Left lung (tissue), 10 donors: ENCODE results near the gene DCAF5. TPM values are rescaled to one million over a fixed set of nuclear protein-coding genes. Genes with fewer than 3 reads are reported as not detected.
"Not testable (repeated sequence)": the region's sequence is repeated elsewhere in the genome, so short reads cannot be mapped to it uniquely, and the experiment has no call there.

Experiments
- ATAC-seq: fragments of 200-7000 bp; cut with Tn5 transposase; one replicate; pipeline ENCODE4 v1.9.1; 2020; ENCODE audit warnings: moderate library complexity
- DNase-seq, 4 donors: peaks; one replicate each; pipeline ENCODE4 v3.0.0-alpha.2; 2013 to 2020
- H3K27ac ChIP-seq, 2 donors: fragments of 200-600 bp; sonication (generic) in 1 of 2; one replicate each; pipeline versions ENCODE4 v1.5.0 to v1.8.0; 2020 to 2021
- H3K27me3 ChIP-seq, 2 donors: fragments of 200-600 bp; sonication (generic) in 1 of 2; one replicate each; pipeline versions ENCODE4 v1.5.0 to v1.8.0; 2020 to 2021
- H3K36me3 ChIP-seq, 2 donors: fragments of 200-600 bp; sonication (generic) in 1 of 2; one replicate each; pipeline versions ENCODE4 v1.5.0 to v1.8.0; 2020 to 2021
- H3K4me1 ChIP-seq, 2 donors: fragments of 200-600 bp; one replicate each; pipeline ENCODE4 v1.8.0; 2021
- H3K4me3 ChIP-seq, 2 donors: fragments of 200-600 bp; sonication (generic) in 1 of 2; one replicate each; pipeline versions ENCODE4 v1.5.0 to v1.8.0; 2020 to 2021; ENCODE audit warnings: mild to moderate bottlenecking in 1 of 2
- H3K9me3 ChIP-seq, 2 donors: fragments of 200-600 bp; sonication (generic) in 1 of 2; one replicate each; pipeline versions ENCODE4 v1.5.0 to v1.8.0; 2020 to 2021
- CTCF ChIP-seq, 2 donors: fragments of 200-600 bp; sonication (generic) in 1 of 2; IDR thresholded peaks; one replicate each; pipeline versions ENCODE4 v1.5.0 to v1.8.0; 2021; ENCODE audit warnings: antibody characterized with exemption in 2 of 2
- intact Hi-C, 2 donors: fragments of 100-400 bp; cut with DNase I; formaldehyde crosslinking; loops; one replicate each; pipeline versions ENCODE4 v1.11.2 to v1.14.2; 2022
- polyA plus RNA-seq, 6 donors: library from polyadenylated mRNA; unstranded; fragments of 120-200 nt; gene quantifications; one replicate each; pipeline ENCODE4 v1.2.1, GENCODE V29; 2013; ENCODE audit not compliant: insufficient read length in 6 of 6
- total RNA-seq, 2 donors: library from RNA; stranded (reverse); fragmentation: NEBNext Ultra II Directional; extraction: Animal tissue kit (Norgen Biotek cat#: 25700); gene quantifications; one replicate each; pipeline ENCODE4 v1.2.1, GENCODE V29; 2021
- donor health status: DM: no; HTN: yes; CAD: no.
- donor health status: DM: no; HTN: no; CAD: no.

DCAF5 gene
- total and polyA plus RNA-seq, 8 donors, result 45.9 to 66.9 (median 58.4) TPM

GRCh38 chr14:69175130-69175529 lies 22.2 kb upstream of the DCAF5 start:
- DNase-seq, result no peak
- H3K27ac ChIP-seq, result no peak overlapping the region

GRCh38 chr14:69171569-69171968 lies 18.6 kb upstream of the DCAF5 start:
- no peak for TF ChIP-seq CTCF (IDR thresholded peaks at IDR 0.05)
- Histone ChIP-seq H3K4me3 (no peak overlapping the region), H3K4me1 (no peaks in the 10 kb centered on the region), H3K27me3 (no peaks in the 10 kb centered on the region), H3K27ac (no peak overlapping the region), H3K36me3 (no peaks in the 10 kb centered on the region), H3K9me3 (no peaks in the 10 kb centered on the region)
- intact Hi-C loops, result no loop called here
- ATAC-seq (no peak), DNase-seq (no peak)

More at GRCh38 chr14:69175130-69175529, 22.2 kb upstream of the DCAF5 start:
- no peak overlapping the region for H3K4me3 ChIP-seq
- no peaks in the 10 kb centered on the region for H3K27me3 ChIP-seq
- no peaks in the 10 kb centered on the region for H3K9me3 ChIP-seq
- no peaks in the 10 kb centered on the region for H3K36me3 ChIP-seq
- H3K4me1 ChIP-seq, result no peaks in the 10 kb centered on the region
- intact Hi-C loops, result no loop called here
- ATAC-seq, result no peak
- TF ChIP-seq CTCF (IDR thresholded peaks at IDR 0.05), result no peak

- Histone ChIP-seq H3K27ac (no peak overlapping the region), H3K4me1 (no peaks in the 10 kb centered on the region), H3K9me3 (no peaks in the 10 kb centered on the region), H3K4me3 (no peak overlapping the region), H3K36me3 (no peaks in the 10 kb centered on the region), H3K27me3 (no peaks in the 10 kb centered on the region)
- DNase-seq (no peak), ATAC-seq (no peak)
- intact Hi-C loops, result no loop called here
- no peak for TF ChIP-seq CTCF (IDR thresholded peaks at IDR 0.05)
These were observed 17.9 kb upstream of the DCAF5 start for GRCh38 chr14:69170839-69171238.

GRCh38 chr14:69165787-69166186 lies 12.9 kb upstream of the DCAF5 start:
- ATAC-seq, intact Hi-C loops, H3K9me3 ChIP-seq, H3K4me3 ChIP-seq, H3K27me3 ChIP-seq, H3K27ac ChIP-seq, H3K36me3 ChIP-seq, H3K4me1 ChIP-seq, DNase-seq: not testable (repeated sequence)

GRCh38 chr14:69161590-69161989 lies 8.7 kb upstream of the DCAF5 start:
- intact Hi-C loops, result no loop called here
- DNase-seq (no peak), ATAC-seq (no peak)
- Histone ChIP-seq H3K9me3 (peaks cover 0 to 3% of the 10 kb centered on the region in 2 donors), H3K4me3 (no peak overlapping the region), H3K36me3 (no peaks in the 10 kb centered on the region), H3K4me1 (no peaks in the 10 kb centered on the region), H3K27me3 (no peaks in the 10 kb centered on the region), H3K27ac (no peak overlapping the region)
- no peak for TF ChIP-seq CTCF (IDR thresholded peaks at IDR 0.05)

GRCh38 chr14:69156224-69156623 lies 3.3 kb upstream of the DCAF5 start:
- ATAC-seq (no peak), DNase-seq (no peak)
- no peaks in the 10 kb centered on the region for H3K27me3 ChIP-seq
- no peak overlapping the region for H3K27ac ChIP-seq
- H3K36me3 ChIP-seq, result no peaks in the 10 kb centered on the region
- peaks cover 0 to 14% of the 10 kb centered on the region in 2 donors for H3K4me1 ChIP-seq
- intact Hi-C loops, result no loop called here
- no peaks in the 10 kb centered on the region for H3K9me3 ChIP-seq
- TF ChIP-seq CTCF (IDR thresholded peaks at IDR 0.05), result no peak
- H3K4me3 ChIP-seq, result no peak overlapping the region
